ENCODE measurements around the gene NOC2L.
A peak's percentile ranks its signal among the peaks of the same experiment; 100 is the strongest.

The NOC2L gene

GRCh38 chr1:915295-916172, 43.5 kb downstream of the NOC2L start:
- no peaks in the 10 kb centered on the region for H3K36me3 ChIP-seq (replicated peaks)
- peak; percentile 1 to 25 for DNase-seq (ENCODE audit: low spot score in 2 of 2)
- in situ Hi-C loops (cut with MboI; ENCODE audit: low sequenced_read_pairs): no loop called here
- H3K4me3 ChIP-seq: no peak overlapping the region
- no peaks in the 10 kb centered on the region for H3K9me3 ChIP-seq
- peaks cover 17% of the 10 kb centered on the region for H3K4me1 ChIP-seq
- no peaks in the 10 kb centered on the region for H3K27me3 ChIP-seq (ENCODE audit: low read depth)

GRCh38 chr1:914891-915280, 44.2 kb downstream of the NOC2L start:
- no peaks in the 10 kb centered on the region for H3K27me3 ChIP-seq (ENCODE audit: low read depth)
- DNase-seq (ENCODE audit: low spot score in 2 of 2): peak in 1 of 2 experiments; percentile 1
- in situ Hi-C loops (cut with MboI; ENCODE audit: low sequenced_read_pairs): no loop called here

GRCh38 chr1:914131-914890, 44.7 kb downstream of the NOC2L start:
- no peaks in the 10 kb centered on the region for H3K27me3 ChIP-seq (ENCODE audit: low read depth)
- H3K4me3 ChIP-seq: no peak overlapping the region
- H3K36me3 ChIP-seq (replicated peaks): no peaks in the 10 kb centered on the region
- H3K4me1 ChIP-seq: peaks cover 15% of the 10 kb centered on the region
- DNase-seq (ENCODE audit: low spot score in 2 of 2): peak in 1 of 2 experiments; percentile 25
- H3K9me3 ChIP-seq: no peaks in the 10 kb centered on the region
- in situ Hi-C loops (cut with MboI; ENCODE audit: low sequenced_read_pairs): no loop called here

More at GRCh38 chr1:914891-915280, 44.2 kb downstream of the NOC2L start:
- peaks cover 15% of the 10 kb centered on the region for H3K4me1 ChIP-seq
- H3K4me3 ChIP-seq: no peak overlapping the region
- H3K36me3 ChIP-seq (replicated peaks): no peaks in the 10 kb centered on the region
- H3K9me3 ChIP-seq: no peaks in the 10 kb centered on the region

DNA sequence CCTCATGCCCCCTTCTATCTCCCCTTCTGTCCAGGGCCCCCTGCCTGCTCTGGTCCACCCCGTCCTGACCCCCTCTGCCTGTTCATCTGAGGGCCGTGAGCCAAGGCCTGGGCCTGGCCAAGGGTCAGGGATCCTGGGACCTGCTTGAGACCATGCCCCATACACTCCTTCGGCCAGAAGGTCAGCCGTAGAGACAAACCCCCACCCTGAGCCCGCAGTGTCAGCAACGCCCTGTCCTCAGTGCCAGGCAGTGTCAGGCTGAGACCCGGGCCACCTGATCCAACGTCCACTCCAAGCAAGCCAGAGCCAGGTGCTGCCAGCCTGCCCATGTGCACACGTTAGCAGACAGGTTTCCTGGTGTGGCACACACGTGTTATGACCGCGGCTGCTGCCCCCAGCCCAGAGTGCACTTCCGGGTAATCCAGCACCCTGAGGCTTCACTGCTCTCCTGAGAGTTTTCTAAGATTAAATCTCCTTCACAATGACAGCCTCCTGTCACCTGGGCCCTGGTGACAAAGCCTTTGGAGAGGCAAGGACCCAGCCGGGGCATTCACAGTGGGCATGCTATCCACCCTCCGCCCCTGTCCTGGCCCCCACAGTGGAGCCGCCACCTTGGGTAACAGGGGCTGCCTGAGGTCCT, 45.4 kb downstream of the NOC2L start:
- no peak overlapping the region for H3K4me3 ChIP-seq
- DNase-seq (ENCODE audit: low spot score in 2 of 2): peak in 1 of 2 experiments; percentile 25
- in situ Hi-C loops (cut with MboI; ENCODE audit: low sequenced_read_pairs): no loop called here
- no peaks in the 10 kb centered on the region for H3K36me3 ChIP-seq (replicated peaks)
- H3K4me1 ChIP-seq: peaks cover 15% of the 10 kb centered on the region
- no peaks in the 10 kb centered on the region for H3K9me3 ChIP-seq
- no peaks in the 10 kb centered on the region for H3K27me3 ChIP-seq (ENCODE audit: low read depth)

DNA sequence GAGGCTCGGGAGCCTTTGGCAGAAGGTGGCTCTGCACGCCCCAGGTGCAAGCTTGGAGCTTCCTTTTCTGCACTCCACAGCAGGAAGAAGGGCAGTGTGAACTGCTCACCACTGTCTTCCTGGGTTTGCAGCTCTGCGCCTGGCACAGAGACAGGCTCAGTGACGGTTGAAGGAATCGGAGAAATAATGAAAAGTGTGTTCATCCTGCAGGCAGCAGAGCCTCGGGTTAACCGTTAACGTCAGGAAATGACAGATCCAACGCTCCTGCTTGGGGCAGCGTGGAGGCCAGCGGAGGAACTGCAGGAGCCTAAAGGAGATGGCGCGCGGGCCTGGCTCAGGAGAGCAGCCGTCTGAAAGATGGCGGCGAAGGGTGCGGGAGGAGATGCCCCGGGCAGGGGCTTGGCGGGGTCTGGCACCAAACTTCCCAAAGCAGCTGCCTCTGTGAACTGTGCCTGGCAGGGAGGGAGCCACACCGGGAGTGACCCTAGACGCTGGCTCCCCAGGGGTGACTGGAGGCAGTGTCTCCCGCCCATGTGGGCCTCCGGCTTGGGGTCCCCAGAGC, 46.2 kb downstream of the NOC2L start:
- no peaks in the 10 kb centered on the region for H3K9me3 ChIP-seq
- in situ Hi-C loops (cut with MboI; ENCODE audit: low sequenced_read_pairs): no loop called here
- no peak overlapping the region for H3K4me3 ChIP-seq
- no peaks in the 10 kb centered on the region for H3K27me3 ChIP-seq (ENCODE audit: low read depth)
- peak in 1 of 2 experiments; percentile 65 for DNase-seq (ENCODE audit: low spot score in 2 of 2)
- no peaks in the 10 kb centered on the region for H3K36me3 ChIP-seq (replicated peaks)
- peaks cover 15% of the 10 kb centered on the region for H3K4me1 ChIP-seq

DNA sequence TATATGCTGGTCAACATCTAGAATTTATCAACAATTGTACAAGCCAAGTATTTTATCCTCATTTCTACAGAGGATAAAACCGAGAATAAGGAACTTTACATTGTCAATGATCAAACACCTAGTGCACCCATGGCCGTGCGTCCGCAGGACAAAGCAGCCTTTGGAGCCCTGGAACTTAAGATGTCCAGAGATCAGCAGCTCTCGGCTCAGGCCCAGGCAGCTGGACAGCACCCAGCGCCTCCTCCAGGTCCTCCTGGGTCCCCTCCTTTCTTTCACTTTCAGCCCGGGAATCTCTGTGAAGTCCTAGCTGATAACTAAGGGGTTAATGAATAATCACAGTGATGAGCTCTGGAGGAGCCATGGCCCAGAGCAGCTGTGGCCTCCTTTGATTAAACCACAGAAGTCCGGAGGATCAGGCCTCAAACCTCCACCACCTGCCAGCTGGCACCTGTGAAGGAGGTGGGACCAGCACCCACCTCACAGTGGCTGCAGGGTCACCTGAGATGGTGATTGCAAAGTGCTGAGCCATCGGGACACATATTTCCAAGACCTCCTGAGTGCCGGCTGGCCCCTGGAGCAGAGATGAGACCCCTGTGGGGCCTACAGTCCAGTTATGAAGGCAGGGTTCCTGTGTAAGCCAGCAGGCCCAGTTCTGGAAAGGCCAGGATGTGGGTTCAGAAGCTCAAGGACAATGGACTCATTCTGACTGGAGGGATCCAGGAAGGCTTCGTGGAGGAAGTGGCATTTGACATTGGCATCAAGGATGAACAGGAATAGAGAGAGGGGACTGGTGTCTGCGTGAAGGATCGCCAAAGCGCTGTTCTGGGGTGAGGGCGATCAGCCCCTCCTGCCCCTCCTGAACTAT, 46.9 kb downstream of the NOC2L start:
- DNase-seq (ENCODE audit: low spot score in 2 of 2): peak in 1 of 2 experiments; percentile 10
- in situ Hi-C loops (cut with MboI; ENCODE audit: low sequenced_read_pairs): no loop called here
- no peaks in the 10 kb centered on the region for H3K9me3 ChIP-seq
- no peaks in the 10 kb centered on the region for H3K27me3 ChIP-seq (ENCODE audit: low read depth)
- H3K4me3 ChIP-seq: no peak overlapping the region
- H3K4me1 ChIP-seq: peaks cover 12% of the 10 kb centered on the region
- peaks cover under 1% of the 10 kb centered on the region; the same call in 1 of the 2 replicates for H3K36me3 ChIP-seq (replicated peaks)

DNA sequence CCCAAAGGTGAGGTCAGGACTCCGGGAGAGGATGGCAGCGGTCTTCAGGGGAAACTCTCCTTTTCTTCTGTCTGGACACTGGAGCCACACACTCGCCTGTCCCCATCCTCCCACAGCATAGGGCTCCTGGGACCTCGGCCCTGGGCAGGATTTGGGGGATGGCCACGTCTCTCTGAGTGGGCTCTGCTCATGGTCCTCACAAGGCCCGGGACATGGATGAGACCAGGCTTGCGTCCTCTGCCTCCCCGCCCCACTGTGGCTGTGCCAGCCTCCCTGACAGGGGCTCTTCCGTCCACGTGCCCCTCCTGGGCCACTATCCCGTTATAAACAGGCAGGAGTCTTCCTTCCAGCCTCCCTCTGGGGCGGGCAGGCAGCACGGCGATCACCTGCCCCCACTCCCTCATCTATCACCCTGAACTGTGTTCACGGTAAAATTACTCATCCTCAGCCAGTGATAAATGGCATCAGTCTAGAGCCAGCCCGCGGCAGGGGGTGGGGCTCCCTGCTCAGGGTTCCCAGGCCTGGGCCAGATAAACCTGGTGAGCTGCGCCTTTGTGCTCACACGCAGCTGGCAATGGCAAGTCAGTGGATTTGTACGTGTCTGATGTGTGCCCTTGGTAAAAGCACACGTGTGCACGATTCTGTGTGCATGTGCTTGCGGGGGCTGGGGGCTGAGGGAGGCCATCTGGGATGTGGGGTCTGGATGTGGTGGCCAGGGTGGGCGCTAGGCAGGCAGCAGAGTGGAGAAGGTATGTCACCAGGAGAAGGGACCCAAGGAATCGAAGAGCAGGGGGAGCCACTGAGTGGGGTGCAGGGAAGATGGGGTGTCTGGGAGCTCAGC, 48.0 kb downstream of the NOC2L start:
- Histone ChIP-seq H3K27me3 (ENCODE audit: low read depth) (no peaks in the 10 kb centered on the region), H3K9me3 (no peaks in the 10 kb centered on the region), H3K4me3 (no peak overlapping the region), H3K4me1 (peaks cover 2% of the 10 kb centered on the region), H3K36me3 (replicated peaks) (peaks cover 11% of the 10 kb centered on the region)
- in situ Hi-C loops (cut with MboI; ENCODE audit: low sequenced_read_pairs): no loop called here
- peak in 1 of 2 experiments; percentile 31 for DNase-seq (ENCODE audit: low spot score in 2 of 2)

- DNase-seq (ENCODE audit: low spot score in 2 of 2): peak in 1 of 2 experiments; percentile 20
These were observed 48.7 kb downstream of the NOC2L start for GRCh38 chr1:910311-910880.

DNA sequence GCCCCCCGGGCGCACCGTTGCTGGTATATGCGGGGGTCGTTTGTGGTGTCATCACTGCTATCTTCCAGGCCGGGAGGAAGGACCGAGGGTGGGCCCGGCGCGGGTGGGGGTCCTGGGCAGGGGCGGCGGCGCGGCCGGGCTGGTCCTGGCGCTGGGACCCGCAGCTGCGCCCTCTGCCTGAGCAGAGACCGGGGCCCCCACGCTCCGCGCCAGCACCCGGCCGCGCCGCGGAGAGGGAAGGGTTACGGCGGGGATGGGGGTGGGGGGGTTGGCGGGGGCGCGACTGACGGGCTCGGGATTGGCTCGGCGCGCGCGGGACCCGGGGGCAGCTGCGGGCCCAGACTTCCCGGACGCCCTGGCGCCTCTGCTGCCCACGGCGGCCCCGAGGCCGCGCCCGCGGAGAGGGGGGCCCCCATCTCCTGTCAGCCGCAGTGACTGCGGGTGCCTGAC, 49.2 kb downstream of the NOC2L start:
- Histone ChIP-seq H3K4me1 (peaks cover 11% of the 10 kb centered on the region), H3K27me3 (ENCODE audit: low read depth) (no peaks in the 10 kb centered on the region), H3K4me3 (no peak overlapping the region), H3K9me3 (no peaks in the 10 kb centered on the region), H3K36me3 (replicated peaks) (peaks cover 18% of the 10 kb centered on the region)
- in situ Hi-C loops (cut with MboI; ENCODE audit: low sequenced_read_pairs): no loop called here
- no peak for DNase-seq (ENCODE audit: low spot score in 2 of 2)

More at GRCh38 chr1:910311-910880, 48.7 kb downstream of the NOC2L start:
- in situ Hi-C loops (cut with MboI; ENCODE audit: low sequenced_read_pairs): no loop called here
- Histone ChIP-seq H3K27me3 (ENCODE audit: low read depth) (no peaks in the 10 kb centered on the region), H3K4me3 (no peak overlapping the region), H3K9me3 (no peaks in the 10 kb centered on the region), H3K36me3 (replicated peaks) (peaks cover 18% of the 10 kb centered on the region), H3K4me1 (peaks cover 6% of the 10 kb centered on the region)

GRCh38 chr1:908661-909060, 50.4 kb downstream of the NOC2L start:
- H3K4me3 ChIP-seq: no peak overlapping the region
- in situ Hi-C loops (cut with MboI; ENCODE audit: low sequenced_read_pairs): no loop called here
- no peaks in the 10 kb centered on the region for H3K9me3 ChIP-seq
- H3K27me3 ChIP-seq (ENCODE audit: low read depth): no peaks in the 10 kb centered on the region
- DNase-seq (ENCODE audit: low spot score in 2 of 2): no peak
- H3K36me3 ChIP-seq (replicated peaks): peaks cover 18% of the 10 kb centered on the region
- peaks cover 14% of the 10 kb centered on the region for H3K4me1 ChIP-seq

DNA sequence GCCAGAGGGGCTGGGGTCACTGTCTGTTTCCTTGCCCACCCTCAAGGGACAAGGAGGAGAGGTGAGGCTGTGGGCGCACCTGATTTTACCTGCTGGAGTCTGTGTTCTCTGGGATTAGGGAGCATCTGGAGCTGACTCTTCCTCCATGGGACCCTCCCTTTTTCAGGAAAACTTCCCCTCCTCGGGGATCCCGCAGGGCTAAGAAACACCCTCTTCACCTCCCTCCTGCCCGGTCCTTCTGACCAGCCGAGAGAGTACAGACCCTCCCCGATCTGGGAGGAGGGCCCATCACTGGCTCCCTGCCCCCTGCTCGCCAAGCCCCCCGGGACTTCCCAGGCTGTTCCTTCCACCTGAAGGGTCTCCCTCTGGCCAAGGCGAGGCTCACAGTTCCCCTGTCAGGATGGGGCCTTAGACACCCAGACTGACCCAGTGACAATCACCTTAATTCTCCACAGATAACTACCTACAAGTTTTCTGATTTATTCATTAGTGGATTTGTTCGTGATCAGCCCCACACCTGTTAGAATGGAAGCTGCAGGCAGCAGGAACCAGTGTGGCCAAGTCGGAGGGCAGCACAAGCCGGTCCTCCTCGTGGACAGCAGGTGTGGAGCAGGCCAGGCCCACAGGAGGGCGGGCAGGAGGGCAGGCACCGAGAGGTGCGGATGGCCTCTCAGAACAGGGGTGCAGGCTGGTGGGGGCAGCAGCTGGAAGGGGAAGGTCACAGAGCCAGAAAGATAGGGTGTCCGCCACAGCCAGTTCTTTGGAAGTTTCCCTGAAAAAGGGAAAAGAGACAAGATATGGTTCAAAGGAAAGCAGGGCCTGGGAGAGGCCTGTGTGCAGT, 51.2 kb downstream of the NOC2L start:
- Histone ChIP-seq H3K36me3 (replicated peaks) (peaks cover 18% of the 10 kb centered on the region), H3K4me3 (no peak overlapping the region), H3K4me1 (peaks cover 17% of the 10 kb centered on the region), H3K27me3 (ENCODE audit: low read depth) (no peaks in the 10 kb centered on the region), H3K9me3 (no peaks in the 10 kb centered on the region)
- no peak for DNase-seq (ENCODE audit: low spot score in 2 of 2)
- in situ Hi-C loops (cut with MboI; ENCODE audit: low sequenced_read_pairs): no loop called here

All from HAP-1 (cell line).